ENCODE measurements around the gene MAN1A2. TPM values are rescaled to one million over a fixed set of nuclear protein-coding genes. Genes with fewer than 3 reads are reported as not detected.
A peak's percentile ranks its signal among the peaks of the same experiment; 100 is the strongest.

Gene MAN1A2
- total and polyA plus RNA-seq, 9 of the 15 experiments (the other 6 are each of a cell fraction or from before 2014, with no cell fraction given): 4.2 to 38.4 (median 18.7) TPM

DNA sequence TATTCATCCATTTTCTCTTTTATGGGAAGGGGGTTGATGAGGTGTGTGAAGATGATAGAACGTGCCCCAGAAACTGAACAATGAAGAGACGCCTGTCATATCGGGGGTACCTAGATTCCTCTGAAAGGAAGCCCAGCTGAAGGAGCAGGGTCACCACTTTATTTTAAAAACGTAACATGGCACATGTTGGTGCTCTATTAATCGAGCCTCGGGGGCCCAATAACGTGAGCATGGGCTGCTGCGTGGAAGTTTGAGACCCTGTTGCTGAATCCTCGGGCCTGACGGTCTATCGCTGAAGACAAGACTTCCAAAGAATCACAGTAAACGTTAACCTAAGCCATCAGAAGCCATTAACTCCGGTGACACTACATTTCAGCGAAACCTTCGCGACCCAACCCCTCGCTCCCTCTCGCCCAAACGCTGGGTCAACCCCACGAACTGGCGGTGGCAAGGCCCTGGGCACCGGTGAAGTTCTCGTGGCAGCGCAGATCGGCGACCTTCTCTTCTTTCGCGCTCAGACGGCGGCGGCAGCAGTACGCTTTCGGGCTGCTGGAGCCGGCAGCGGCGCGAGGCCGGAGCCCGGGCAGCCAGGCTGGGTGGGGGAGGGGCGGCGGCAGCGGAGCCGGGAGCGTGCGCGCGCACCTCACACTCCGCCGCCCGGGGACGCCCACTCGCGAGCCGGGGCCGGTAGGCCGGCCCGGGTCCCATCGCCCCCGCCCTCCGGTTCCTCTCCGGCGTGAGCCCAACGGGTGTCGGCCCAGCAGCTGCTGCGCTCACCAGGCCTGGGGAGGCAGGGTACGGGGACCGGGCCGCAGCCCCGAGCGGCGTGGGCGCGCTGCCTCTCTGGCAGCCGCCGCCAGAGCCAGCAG is 838 bp upstream of the MAN1A2 start (continued):
- TF ChIP-seq, protein P1, sequence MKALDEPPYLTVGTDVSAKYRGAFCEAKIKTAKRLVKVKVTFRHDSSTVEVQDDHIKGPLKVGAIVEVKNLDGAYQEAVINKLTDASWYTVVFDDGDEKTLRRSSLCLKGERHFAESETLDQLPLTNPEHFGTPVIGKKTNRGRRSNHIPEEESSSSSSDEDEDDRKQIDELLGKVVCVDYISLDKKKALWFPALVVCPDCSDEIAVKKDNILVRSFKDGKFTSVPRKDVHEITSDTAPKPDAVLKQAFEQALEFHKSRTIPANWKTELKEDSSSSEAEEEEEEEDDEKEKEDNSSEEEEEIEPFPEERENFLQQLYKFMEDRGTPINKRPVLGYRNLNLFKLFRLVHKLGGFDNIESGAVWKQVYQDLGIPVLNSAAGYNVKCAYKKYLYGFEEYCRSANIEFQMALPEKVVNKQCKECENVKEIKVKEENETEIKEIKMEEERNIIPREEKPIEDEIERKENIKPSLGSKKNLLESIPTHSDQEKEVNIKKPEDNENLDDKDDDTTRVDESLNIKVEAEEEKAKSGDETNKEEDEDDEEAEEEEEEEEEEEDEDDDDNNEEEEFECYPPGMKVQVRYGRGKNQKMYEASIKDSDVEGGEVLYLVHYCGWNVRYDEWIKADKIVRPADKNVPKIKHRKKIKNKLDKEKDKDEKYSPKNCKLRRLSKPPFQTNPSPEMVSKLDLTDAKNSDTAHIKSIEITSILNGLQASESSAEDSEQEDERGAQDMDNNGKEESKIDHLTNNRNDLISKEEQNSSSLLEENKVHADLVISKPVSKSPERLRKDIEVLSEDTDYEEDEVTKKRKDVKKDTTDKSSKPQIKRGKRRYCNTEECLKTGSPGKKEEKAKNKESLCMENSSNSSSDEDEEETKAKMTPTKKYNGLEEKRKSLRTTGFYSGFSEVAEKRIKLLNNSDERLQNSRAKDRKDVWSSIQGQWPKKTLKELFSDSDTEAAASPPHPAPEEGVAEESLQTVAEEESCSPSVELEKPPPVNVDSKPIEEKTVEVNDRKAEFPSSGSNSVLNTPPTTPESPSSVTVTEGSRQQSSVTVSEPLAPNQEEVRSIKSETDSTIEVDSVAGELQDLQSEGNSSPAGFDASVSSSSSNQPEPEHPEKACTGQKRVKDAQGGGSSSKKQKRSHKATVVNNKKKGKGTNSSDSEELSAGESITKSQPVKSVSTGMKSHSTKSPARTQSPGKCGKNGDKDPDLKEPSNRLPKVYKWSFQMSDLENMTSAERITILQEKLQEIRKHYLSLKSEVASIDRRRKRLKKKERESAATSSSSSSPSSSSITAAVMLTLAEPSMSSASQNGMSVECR (CRISPR knock-in tag; IDR thresholded peaks at IDR 0.05): peak; percentile 79
- TF ChIP-seq DMBX1 (CRISPR knock-in tag; IDR thresholded peaks at IDR 0.05; ENCODE audit: borderline replicate concordance): 0 out of 2 replicates have a peak, but pooled peaks have one; percentile 14
- TF ChIP-seq HNRNPK (IDR thresholded peaks at IDR 0.05; ENCODE audit: low read depth, low read length, poor library complexity, severe bottlenecking): no peak
- no peak for TF ChIP-seq TSHZ1 (CRISPR knock-in tag; IDR thresholded peaks at IDR 0.05)
- no peak for TF ChIP-seq FOXJ3 (CRISPR knock-in tag; IDR thresholded peaks at IDR 0.05)
- no peak for TF ChIP-seq IRF2 (CRISPR knock-in tag; IDR thresholded peaks at IDR 0.05)
- TF ChIP-seq STAG1 (CRISPR knock-in tag; IDR thresholded peaks at IDR 0.05; ENCODE audit: borderline replicate concordance): 0 out of 2 replicates have a peak, but pooled peaks have one; percentile 42
- 0 out of 2 replicates have a peak, but pooled peaks have one; percentile 43 for TF ChIP-seq TAF7 (tag; IDR thresholded peaks at IDR 0.05)
- no peak for TF ChIP-seq ZNF239 (CRISPR knock-in tag; IDR thresholded peaks at IDR 0.05)
- 0 out of 4 replicates have a peak, but pooled peaks of 1 of the 2 experiments have one; percentile 11 for TF ChIP-seq ARNT (IDR thresholded peaks at IDR 0.05)
- TF ChIP-seq DPF2 (IDR thresholded peaks at IDR 0.05): no peak
- TF ChIP-seq CHD2 (IDR thresholded peaks at IDR 0.05; ENCODE audit: low read depth, low read length): peak; percentile 43; the same call in 1 of the 2 replicates
- peak; percentile 64; the same call in 1 of the 2 replicates for TF ChIP-seq ZNF57 (CRISPR knock-in tag; IDR thresholded peaks at IDR 0.05)
- TF ChIP-seq MXI1 (IDR thresholded peaks at IDR 0.05; ENCODE audit: low read depth, low read length): no peak; the same call in 1 of the 2 replicates
- TF ChIP-seq, protein P2, sequence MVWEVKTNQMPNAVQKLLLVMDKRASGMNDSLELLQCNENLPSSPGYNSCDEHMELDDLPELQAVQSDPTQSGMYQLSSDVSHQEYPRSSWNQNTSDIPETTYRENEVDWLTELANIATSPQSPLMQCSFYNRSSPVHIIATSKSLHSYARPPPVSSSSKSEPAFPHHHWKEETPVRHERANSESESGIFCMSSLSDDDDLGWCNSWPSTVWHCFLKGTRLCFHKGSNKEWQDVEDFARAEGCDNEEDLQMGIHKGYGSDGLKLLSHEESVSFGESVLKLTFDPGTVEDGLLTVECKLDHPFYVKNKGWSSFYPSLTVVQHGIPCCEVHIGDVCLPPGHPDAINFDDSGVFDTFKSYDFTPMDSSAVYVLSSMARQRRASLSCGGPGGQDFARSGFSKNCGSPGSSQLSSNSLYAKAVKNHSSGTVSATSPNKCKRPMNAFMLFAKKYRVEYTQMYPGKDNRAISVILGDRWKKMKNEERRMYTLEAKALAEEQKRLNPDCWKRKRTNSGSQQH (CRISPR knock-in tag; IDR thresholded peaks at IDR 0.05): no peak
- TF ChIP-seq ZNF778 (CRISPR knock-in tag; IDR thresholded peaks at IDR 0.05): no peak
- no peak for TF ChIP-seq U2AF2 (optimal IDR thresholded peaks at IDR 0.05; ENCODE audit: low read depth, low read length)
- TF ChIP-seq HNRNPLL (IDR thresholded peaks at IDR 0.05; ENCODE audit: low read depth, low read length, poor library complexity, severe bottlenecking): no peak

Data from K562 (cell line).